Renal pelvis (tissue), 4 donors: ENCODE results near the gene FBN1. TPM values are rescaled to one million over a fixed set of nuclear protein-coding genes. Genes with fewer than 3 reads are reported as not detected.

Experiments
- DNase-seq: peaks from one replicate; pipeline ENCODE4 v3.0.0-alpha.2; 2013
- polyA plus RNA-seq, 3 donors: library from polyadenylated mRNA; unstranded; fragments of 120-200 nt; gene quantifications; one replicate each; pipeline ENCODE4 v1.2.1, GENCODE V29; 2013; ENCODE audit not compliant: insufficient read length in 3 of 3

FBN1 gene
- polyA plus RNA-seq, 3 donors: 83.0 to 100 (median 83.5) TPM

GRCh38 chr15:48432688-48433087 lies 212.8 kb downstream of the FBN1 start:
- DNase-seq: no peak

DNA sequence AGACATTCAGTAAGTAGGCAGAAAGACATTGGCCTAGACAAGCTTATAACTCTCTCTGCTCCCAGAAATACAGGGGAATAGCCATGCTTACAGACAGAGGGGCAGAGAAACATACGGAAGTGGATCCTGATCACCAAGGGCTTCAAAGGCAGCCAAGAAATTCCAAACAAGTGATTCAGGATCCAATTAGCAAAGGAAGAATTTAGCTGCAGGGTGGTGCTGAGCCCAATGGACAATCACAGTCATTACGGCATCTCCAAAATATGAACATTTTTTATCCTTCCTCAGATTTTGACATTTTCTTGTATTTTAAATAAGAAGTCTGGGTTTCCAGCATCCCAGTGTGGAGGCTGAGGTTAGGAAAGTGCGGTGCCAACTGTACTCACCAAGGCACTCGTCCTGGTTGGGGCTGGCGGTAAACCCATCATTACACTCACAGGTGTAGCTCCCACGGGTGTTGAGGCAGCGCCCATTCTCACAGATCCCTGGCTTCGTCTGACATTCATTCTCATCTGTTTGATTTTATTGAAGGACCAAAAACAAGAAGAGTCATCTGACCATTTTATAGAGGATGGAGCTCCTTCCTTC lies 217.5 kb downstream of the FBN1 start:
- DNase-seq: no peak

DNA sequence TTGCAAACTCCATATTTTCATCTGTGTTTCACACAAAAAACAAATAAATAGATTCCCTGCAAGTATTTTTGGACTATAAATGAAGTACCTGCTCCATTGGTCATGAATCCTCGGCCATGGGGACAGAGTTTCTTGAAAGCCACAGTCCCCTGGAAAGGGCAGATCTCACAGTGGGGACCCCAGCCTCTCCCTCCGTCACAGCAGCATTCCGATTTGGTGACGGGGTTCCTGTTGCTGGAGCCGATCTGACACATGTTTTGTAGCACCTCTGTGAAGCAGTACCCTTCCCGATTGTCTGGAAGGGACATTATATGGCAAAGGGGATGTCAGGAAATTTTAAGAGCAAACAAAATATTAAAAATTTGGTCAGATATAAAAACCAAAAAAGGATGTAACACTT lies 218.0 kb downstream of the FBN1 start:
- no peak for DNase-seq

DNA sequence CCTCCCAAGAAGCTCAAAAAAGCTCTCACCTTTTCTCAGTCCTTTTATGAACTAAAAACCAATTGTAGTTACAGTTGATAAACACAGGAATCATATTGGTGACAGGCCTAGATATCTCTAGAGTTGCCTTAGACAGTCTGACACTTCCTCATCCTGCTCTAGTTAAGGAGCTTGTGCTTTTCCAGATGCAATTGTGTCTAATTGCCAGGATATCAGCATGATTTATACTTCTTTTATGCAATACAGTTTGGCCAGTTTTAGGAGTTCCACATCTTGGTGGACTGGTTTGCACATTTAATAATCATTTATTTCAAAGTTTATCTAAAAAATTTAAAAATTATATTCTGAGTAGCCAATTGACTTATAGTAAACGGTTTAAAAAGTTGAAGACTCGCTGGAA lies 218.6 kb downstream of the FBN1 start:
- no peak for DNase-seq

- no peak for DNase-seq
Measured at GRCh38 chr15:48426044-48426443, 219.5 kb downstream of the FBN1 start.

GRCh38 chr15:48425051-48425450 lies 220.5 kb downstream of the FBN1 start:
- DNase-seq: no peak

GRCh38 chr15:48423896-48424475 lies 221.5 kb downstream of the FBN1 start:
- peak; percentile 42 for DNase-seq

DNA sequence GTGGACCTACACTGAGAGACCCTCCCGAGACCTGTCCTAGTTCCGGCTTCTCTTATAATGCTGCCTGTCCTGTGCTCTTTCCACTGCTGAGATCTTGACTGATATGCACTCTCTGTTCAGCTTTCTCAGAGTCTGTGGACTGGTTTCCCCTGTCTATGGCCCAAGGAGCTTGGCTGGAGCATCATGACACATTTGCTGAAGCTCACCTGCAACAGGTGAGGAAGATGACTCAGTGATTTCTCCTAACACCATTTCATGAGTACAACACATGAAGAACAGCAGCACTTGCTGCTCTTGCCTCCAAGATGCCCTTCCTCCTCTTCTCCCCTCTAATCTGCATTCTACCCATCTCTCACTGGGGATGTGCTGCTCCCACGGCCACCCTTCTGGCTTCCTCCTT lies 222.2 kb downstream of the FBN1 start:
- no peak for DNase-seq

- no peak for DNase-seq
Measured at GRCh38 chr15:48422401-48422800, 223.1 kb downstream of the FBN1 start.

- no peak for DNase-seq
Measured at GRCh38 chr15:48421362-48421761, 224.1 kb downstream of the FBN1 start.

GRCh38 chr15:48419896-48420295 lies 225.6 kb downstream of the FBN1 start:
- DNase-seq: no peak

- no peak for DNase-seq
Measured at GRCh38 chr15:48418343-48418742, 227.2 kb downstream of the FBN1 start.

DNA sequence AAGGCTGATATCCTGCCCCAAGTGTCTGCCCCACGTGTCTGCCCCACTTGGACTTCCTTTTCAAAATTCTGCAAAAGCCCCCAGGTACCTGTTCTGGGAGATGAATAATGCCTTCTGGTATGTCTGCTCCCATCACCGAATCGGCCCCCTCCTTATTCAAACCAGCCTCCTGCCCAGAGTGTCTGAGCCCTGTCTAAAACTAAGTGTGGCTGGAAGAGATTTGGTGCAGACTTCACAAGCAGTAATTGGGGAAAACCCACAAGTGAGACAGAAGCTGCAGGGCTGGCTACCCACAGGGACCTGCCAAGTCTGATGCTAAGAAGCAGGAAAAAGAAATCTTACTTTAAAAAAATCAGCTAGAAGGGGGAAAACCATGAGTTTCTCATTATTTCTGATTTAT lies 229.2 kb downstream of the FBN1 start:
- no peak for DNase-seq

DNA sequence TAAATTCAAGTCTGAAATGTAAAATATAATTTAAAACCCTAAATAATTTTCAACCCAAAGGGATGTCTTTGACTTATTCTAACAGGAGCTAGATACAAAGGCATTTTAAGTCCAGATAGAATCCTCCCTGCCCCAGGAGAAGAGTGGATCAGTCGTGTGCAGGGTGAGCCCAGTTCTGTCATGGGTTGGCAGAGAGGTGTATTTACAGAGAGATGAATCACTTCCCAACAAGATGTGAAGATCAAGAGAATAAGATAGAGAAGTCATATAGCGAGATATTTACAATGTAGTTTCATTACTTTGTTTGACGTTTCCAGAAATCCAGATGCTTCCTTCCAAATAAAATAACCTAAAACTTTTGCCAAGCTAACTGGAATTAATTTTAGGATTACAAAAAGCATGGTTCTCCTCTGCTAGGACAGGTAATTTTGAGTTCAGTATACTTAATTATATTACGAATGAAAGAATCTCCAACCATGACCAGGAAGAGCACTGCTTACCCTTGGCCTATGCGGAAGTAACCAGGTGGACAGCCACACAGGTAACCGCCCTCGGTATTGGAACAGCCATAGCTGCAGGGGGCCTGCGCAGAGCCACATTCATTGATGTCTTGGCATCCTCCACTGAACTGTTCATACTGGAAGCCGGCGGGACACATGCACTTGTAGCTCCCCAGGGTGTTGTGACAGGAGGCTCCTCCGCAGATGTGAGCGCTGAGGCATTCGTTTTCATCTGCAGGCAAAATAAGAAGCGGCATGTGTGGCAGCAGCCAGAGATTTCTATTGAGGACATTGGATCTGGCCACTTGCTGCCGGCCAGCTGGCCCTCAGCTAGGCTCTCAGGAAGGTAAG lies 230.2 kb downstream of the FBN1 start:
- no peak for DNase-seq

DNA sequence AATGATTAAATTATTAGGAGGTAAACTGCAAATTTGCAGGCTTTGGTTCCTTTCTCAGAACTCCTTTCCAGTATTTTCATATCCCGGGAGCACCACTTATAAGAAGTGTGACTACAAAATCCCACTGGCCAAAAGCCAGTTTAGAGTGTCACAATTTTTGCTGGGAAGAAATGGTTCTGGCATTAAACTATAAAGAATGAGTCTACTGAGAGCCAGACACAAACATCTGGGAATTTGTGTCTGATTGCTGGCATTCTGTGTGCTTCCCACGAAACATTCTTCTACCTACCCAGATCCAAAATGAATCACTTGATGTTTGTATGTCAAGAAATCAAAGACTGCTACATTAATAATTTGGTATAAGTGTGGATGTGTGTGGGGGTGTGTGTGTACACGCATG lies 231.5 kb downstream of the FBN1 start:
- DNase-seq: no peak

GRCh38 chr15:48413304-48413703 lies 232.2 kb downstream of the FBN1 start:
- DNase-seq: no peak

- no peak for DNase-seq
Measured at GRCh38 chr15:48411971-48412591, 233.4 kb downstream of the FBN1 start.

DNA sequence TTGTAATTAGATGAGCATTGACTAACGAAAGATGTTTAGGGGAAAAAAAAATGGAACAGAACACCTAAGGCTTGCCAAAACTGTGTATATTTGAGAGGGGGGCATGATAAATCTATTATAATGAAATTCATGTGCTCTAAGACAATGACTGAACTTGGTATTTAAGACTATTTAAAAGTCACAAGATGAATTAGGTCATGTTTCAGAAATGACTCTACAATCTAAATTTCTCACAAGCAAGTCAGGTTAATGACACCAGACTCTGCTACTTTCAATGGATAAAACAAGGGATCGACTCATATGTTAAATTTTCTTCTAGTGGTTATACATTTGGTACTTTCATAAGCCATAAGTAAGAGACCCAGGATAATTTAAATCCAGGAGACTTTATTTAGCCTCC lies 235.9 kb downstream of the FBN1 start:
- DNase-seq: no peak

DNA sequence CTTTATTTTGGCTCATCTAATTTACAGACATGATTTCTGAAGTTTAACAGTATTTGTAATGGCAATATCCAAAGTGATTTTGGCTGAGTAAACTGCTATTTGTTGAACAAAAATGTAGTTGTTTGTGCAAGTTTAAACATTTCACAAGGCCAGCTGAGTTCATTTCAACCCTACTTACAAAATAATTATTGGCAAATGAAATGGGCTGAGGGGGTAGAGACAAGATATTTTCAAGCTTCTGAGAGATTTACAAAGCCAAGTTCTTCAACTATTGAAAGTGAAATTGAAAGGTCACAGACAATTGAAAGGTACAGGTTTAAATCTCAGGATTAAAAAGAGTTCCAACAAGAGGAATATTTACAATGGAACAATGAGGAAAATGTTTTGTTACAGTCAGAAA lies 237.2 kb downstream of the FBN1 start:
- no peak for DNase-seq

- DNase-seq: no peak
Measured at GRCh38 chr15:48407646-48408045, 237.9 kb downstream of the FBN1 start.

DNA sequence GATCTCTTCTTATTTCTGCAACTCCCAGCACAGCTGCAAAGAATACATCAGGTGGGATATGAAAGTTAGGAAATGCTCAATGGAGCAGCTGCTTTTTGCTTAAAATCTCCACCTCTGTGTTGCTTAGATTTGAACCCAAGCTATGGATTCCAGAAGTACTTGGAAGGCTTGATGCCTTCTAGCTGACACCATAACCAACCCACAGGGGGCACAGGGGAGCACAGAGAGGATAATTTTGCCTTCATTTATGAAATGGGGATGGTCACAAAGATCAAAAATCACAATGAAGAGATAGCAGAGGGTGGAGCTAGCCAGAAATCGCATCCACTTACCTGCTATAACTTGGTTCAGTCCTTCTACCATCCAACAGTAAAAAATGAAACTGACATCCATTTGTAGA lies 238.6 kb downstream of the FBN1 start:
- DNase-seq: no peak

DNA sequence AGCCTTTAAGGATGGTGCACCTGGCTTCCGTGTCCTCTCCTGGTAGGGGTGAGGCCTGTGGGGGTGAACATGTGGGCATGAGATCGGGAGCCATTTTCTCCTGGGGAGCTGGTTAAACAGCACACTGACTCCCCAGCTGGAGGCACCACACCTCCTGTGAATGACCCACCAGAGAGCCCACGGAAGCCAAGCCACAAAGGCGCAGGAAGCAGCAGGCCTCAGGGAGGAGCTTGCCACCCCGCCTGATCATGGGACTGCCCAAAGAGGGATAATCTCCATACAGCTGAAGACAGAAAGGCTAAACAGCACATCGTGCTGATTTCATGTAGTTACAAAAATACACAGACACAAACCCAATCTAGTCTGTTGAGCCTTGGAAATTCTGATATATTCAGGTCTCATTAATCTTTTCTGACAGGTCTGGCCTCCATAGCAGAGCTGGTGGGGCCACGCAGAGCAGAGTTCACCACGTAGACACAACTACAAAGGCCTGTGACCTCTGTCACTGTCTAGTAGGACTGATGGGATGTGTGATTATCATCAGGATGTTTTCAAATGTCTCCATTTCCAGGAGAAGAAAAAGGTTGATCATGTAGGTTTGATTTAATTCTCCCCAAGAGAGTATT lies 239.1 kb downstream of the FBN1 start:
- DNase-seq: no peak
